Gastroesophageal sphincter (tissue), 3 donors: ENCODE results near the gene NTMT2.

Experiments
- CTCF ChIP-seq, 4 experiments: fragments of 200-600 bp in 2 of 4; fragments of 450-650 bp in 2 of 4; sonication (generic) in 1 of 4; IDR thresholded peaks; one replicate each; pipeline ENCODE4 v1.5.1; 2017 to 2019; ENCODE audit warnings: antibody characterized with exemption in 4 of 4, mild to moderate bottlenecking in 2 of 4, moderate library complexity in 2 of 4
- POLR2A ChIP-seq, 2 donors: fragments of 450-650 bp; IDR thresholded peaks; one replicate each; pipeline ENCODE4 v1.6.1; 2017; ENCODE audit warnings: antibody characterized with exemption in 2 of 2, mild to moderate bottlenecking in 2 of 2, moderate library complexity in 1 of 2

- no peak for TF ChIP-seq CTCF (IDR thresholded peaks at IDR 0.05)
- TF ChIP-seq POLR2A (IDR thresholded peaks at IDR 0.05) = no peak
These were observed 13.8 kb upstream of the NTMT2 start for GRCh38 chr1:170131984-170132383.
